Breast epithelium (tissue), 4 donors: ENCODE results near the gene TPT1. TPM values are rescaled to one million over a fixed set of nuclear protein-coding genes. Genes with fewer than 3 reads are reported as not detected.

Source experiments
- DNase-seq, 2 donors: peaks; one replicate each; pipeline ENCODE4 v3.0.0-alpha.2; 2019; ENCODE audit warnings: low spot score in 2 of 2
- H3K27ac ChIP-seq, 2 donors: fragments of 200-600 bp; sonication (generic) in 1 of 2; one replicate each; pipeline ENCODE4 v1.5.1; 2016 to 2019; ENCODE audit warnings: mild to moderate bottlenecking in 1 of 2
- H3K27me3 ChIP-seq, 2 donors: fragments of 200-600 bp; sonication (generic) in 1 of 2; one replicate each; pipeline versions ENCODE4 v1.5.1 to v1.6.0; 2017 to 2019; ENCODE audit warnings: control low read depth in 1 of 2, mild to moderate bottlenecking in 1 of 2
- H3K36me3 ChIP-seq: fragments of 200-600 bp; one replicate; pipeline ENCODE4 v1.5.1; 2019
- H3K4me1 ChIP-seq, 2 donors: fragments of 200-600 bp; sonication (generic); one replicate each; pipeline ENCODE4 v1.5.1; 2016 to 2019; ENCODE audit warnings: control low read depth in 1 of 2
- H3K4me3 ChIP-seq, 3 donors: fragments of 200-600 bp; sonication (generic); 1 replicate in 2 of 3; 2 replicates in 1 of 3; pipeline ENCODE4 v1.5.1; 2016 to 2019; ENCODE audit warnings: mild to moderate bottlenecking in 3 of 3, moderate library complexity in 2 of 3
- H3K9me3 ChIP-seq, 2 donors: fragments of 200-600 bp; sonication (generic) in 1 of 2; one replicate each; pipeline ENCODE4 v1.5.1; 2016 to 2019; ENCODE audit warnings: control low read depth in 1 of 2
- CTCF ChIP-seq, 3 donors: fragments of 450-650 bp; IDR thresholded peaks; one replicate each; pipeline ENCODE4 v1.5.1; 2016 to 2017; ENCODE audit warnings: antibody characterized with exemption in 3 of 3, mild to moderate bottlenecking in 3 of 3, moderate library complexity in 3 of 3
- POLR2A ChIP-seq: fragments of 450-650 bp; IDR thresholded peaks from one replicate; pipeline ENCODE4 v1.6.1; 2016; ENCODE audit warnings: antibody characterized with exemption, mild to moderate bottlenecking, moderate library complexity
- POLR2AphosphoS5 ChIP-seq, 3 donors: sonication (generic); formaldehyde crosslinking; IDR thresholded peaks; one replicate each; pipeline ENCODE4 v1.6.1; 2017; ENCODE audit warnings: antibody characterized with exemption in 3 of 3
- intact Hi-C: fragments of 100-400 bp; cut with DNase I; formaldehyde crosslinking; loops from one replicate; pipeline ENCODE4 v1.15.1; 2023; ENCODE audit warnings: low total_unique reads
- total RNA-seq, 3 donors: library from RNA; depleted of rRNA; stranded (reverse); fragments of >200 nt; gene quantifications; one replicate each; pipeline ENCODE4 v1.1.0, GENCODE V29; 2016

Gene TPT1
- total RNA-seq, 3 donors from 2014 or later = 3,213 to 3,932 (median 3,461) TPM

GRCh38 chr13:45327253-45327955 is 13.6 kb downstream of the TPT1 start:
- H3K4me1 ChIP-seq = no peaks in the 10 kb centered on the region
- DNase-seq = no peak
- no peaks in the 10 kb centered on the region for H3K36me3 ChIP-seq
- TF ChIP-seq POLR2A = no peak
- TF ChIP-seq POLR2AphosphoS5 (IDR thresholded peaks at IDR 0.05) = no peak
- TF ChIP-seq CTCF (IDR thresholded peaks at IDR 0.05) = no peak
- intact Hi-C loops = loop anchor here (10.0 kb wide), 1 partner anchor 1083 kb away; no protein-coding TSS in a partner anchor
- no peak overlapping the region for H3K4me3 ChIP-seq
- no peaks in the 10 kb centered on the region for H3K9me3 ChIP-seq
- H3K27ac ChIP-seq = no peak overlapping the region
- H3K27me3 ChIP-seq = no peaks in the 10 kb centered on the region

- no peaks in the 10 kb centered on the region for H3K27me3 ChIP-seq
- H3K4me3 ChIP-seq = no peak overlapping the region
- no peaks in the 10 kb centered on the region for H3K4me1 ChIP-seq
- no peaks in the 10 kb centered on the region for H3K9me3 ChIP-seq
- H3K36me3 ChIP-seq = no peaks in the 10 kb centered on the region
- TF ChIP-seq POLR2AphosphoS5 (IDR thresholded peaks at IDR 0.05) (peak in 2 of 3 donors; percentile 13 to 19), CTCF (IDR thresholded peaks at IDR 0.05) (no peak)
- no peak for DNase-seq
- peak overlapping the region in 1 of 2 donors; percentile 40 for H3K27ac ChIP-seq
- intact Hi-C loops = loop anchor here (10.0 kb wide), 1 partner anchor 1081 kb away; no protein-coding TSS in a partner anchor
Observed at GRCh38 chr13:45325806-45326205, 15.2 kb downstream of the TPT1 start.

- Histone ChIP-seq H3K9me3 (no peaks in the 10 kb centered on the region), H3K36me3 (no peaks in the 10 kb centered on the region), H3K27me3 (no peaks in the 10 kb centered on the region), H3K27ac (no peak overlapping the region), H3K4me3 (no peak overlapping the region), H3K4me1 (no peaks in the 10 kb centered on the region)
- no peak for DNase-seq
- TF ChIP-seq POLR2A = no peak
- TF ChIP-seq CTCF (IDR thresholded peaks at IDR 0.05) = no peak
- no peak for TF ChIP-seq POLR2AphosphoS5 (IDR thresholded peaks at IDR 0.05)
- intact Hi-C loops = loop anchor here (10.0 kb wide), 1 partner anchor 1076 kb away; no protein-coding TSS in a partner anchor
Observed at GRCh38 chr13:45320876-45321629, 19.9 kb downstream of the TPT1 start.

GRCh38 chr13:45316996-45317395 is 24.0 kb downstream of the TPT1 start:
- intact Hi-C loops = no loop called here
- H3K27ac ChIP-seq = no peak overlapping the region
- DNase-seq = no peak
- no peaks in the 10 kb centered on the region for H3K27me3 ChIP-seq
- no peaks in the 10 kb centered on the region for H3K4me1 ChIP-seq
- no peak overlapping the region for H3K4me3 ChIP-seq
- H3K36me3 ChIP-seq = no peaks in the 10 kb centered on the region
- H3K9me3 ChIP-seq = no peaks in the 10 kb centered on the region
- no peak for TF ChIP-seq CTCF (IDR thresholded peaks at IDR 0.05)
- TF ChIP-seq POLR2A = no peak
- no peak for TF ChIP-seq POLR2AphosphoS5 (IDR thresholded peaks at IDR 0.05)

GRCh38 chr13:45316338-45316737 is 24.6 kb downstream of the TPT1 start:
- DNase-seq = no peak
- TF ChIP-seq POLR2AphosphoS5 (IDR thresholded peaks at IDR 0.05) = no peak
- no peak for TF ChIP-seq POLR2A
- no peak for TF ChIP-seq CTCF (IDR thresholded peaks at IDR 0.05)
- intact Hi-C loops = no loop called here
- Histone ChIP-seq H3K4me1 (peaks cover 0 to 3% of the 10 kb centered on the region in 2 donors), H3K27ac (no peak overlapping the region), H3K27me3 (no peaks in the 10 kb centered on the region), H3K9me3 (no peaks in the 10 kb centered on the region), H3K36me3 (no peaks in the 10 kb centered on the region), H3K4me3 (no peak overlapping the region)
